GM21786 (cell line): ENCODE results near the gene ITGA6.
A peak's percentile ranks its signal among the peaks of the same experiment; 100 is the strongest.
"Not testable (repeated sequence)": the region's sequence is repeated elsewhere in the genome, so short reads cannot be mapped to it uniquely, and the experiment has no call there.

Experiments used
- ATAC-seq: cut with Tn5 transposase; IDR thresholded peaks from one replicate; pipeline ENCODE4 v1.9.1; 2021; ENCODE audit not compliant: unreplicated experiment

ITGA6 gene

GRCh38 chr2:172513524-172513900, 86.1 kb downstream of the ITGA6 start:
- no peak for ATAC-seq

GRCh38 chr2:172513935-172514586, 86.7 kb downstream of the ITGA6 start:
- no peak for ATAC-seq

GRCh38 chr2:172516299-172516698, 88.9 kb downstream of the ITGA6 start:
- no peak for ATAC-seq

- ATAC-seq: no peak
These were observed 91.6 kb downstream of the ITGA6 start for GRCh38 chr2:172518995-172519394.

GRCh38 chr2:172525601-172526000, 98.2 kb downstream of the ITGA6 start:
- no peak for ATAC-seq

- no peak for ATAC-seq
These were observed 103.9 kb downstream of the ITGA6 start for GRCh38 chr2:172531309-172531708.

GRCh38 chr2:172532461-172532860, 105.1 kb downstream of the ITGA6 start:
- not testable (repeated sequence) for ATAC-seq

- ATAC-seq: no peak
These were observed 106.3 kb downstream of the ITGA6 start for GRCh38 chr2:172533687-172534086.

- no peak for ATAC-seq
These were observed 107.7 kb downstream of the ITGA6 start for GRCh38 chr2:172535119-172535518.

- not testable (repeated sequence) for ATAC-seq
These were observed 110.5 kb downstream of the ITGA6 start for GRCh38 chr2:172537851-172538250.

- ATAC-seq: no peak
These were observed 112.4 kb downstream of the ITGA6 start for GRCh38 chr2:172539767-172540166.

GRCh38 chr2:172540421-172540820, 113.0 kb downstream of the ITGA6 start:
- ATAC-seq: no peak

GRCh38 chr2:172545408-172546075, 118.2 kb downstream of the ITGA6 start:
- no peak for ATAC-seq

GRCh38 chr2:172549131-172549530, 121.7 kb downstream of the ITGA6 start:
- no peak for ATAC-seq

- ATAC-seq: not testable (repeated sequence)
These were observed 122.4 kb downstream of the ITGA6 start for GRCh38 chr2:172549802-172550201.

GRCh38 chr2:172550419-172550818, 123.0 kb downstream of the ITGA6 start:
- no peak for ATAC-seq

GRCh38 chr2:172551271-172551670, 123.9 kb downstream of the ITGA6 start:
- no peak for ATAC-seq

GRCh38 chr2:172552547-172553291, 125.3 kb downstream of the ITGA6 start:
- no peak for ATAC-seq

GRCh38 chr2:172554352-172555271, 127.2 kb downstream of the ITGA6 start:
- ATAC-seq: no peak

- peak; percentile 5 for ATAC-seq
These were observed 127.8 kb downstream of the ITGA6 start for GRCh38 chr2:172555272-172555521.
